Muscle layer of colon (tissue), 2 donors: ENCODE data around the gene SLC25A25.
"Not testable (repeated sequence)": the region's sequence is repeated elsewhere in the genome, so short reads cannot be mapped to it uniquely, and the experiment has no call there.

Source experiments
- H3K27ac ChIP-seq: one replicate; pipeline ENCODE4 v1.7.0; 2013; ENCODE audit warnings: low read depth, mild to moderate bottlenecking, low read length, moderate library complexity
- H3K27me3 ChIP-seq, 2 donors: one replicate each; pipeline ENCODE4 v1.7.0; 2013; ENCODE audit warnings: low read length in 2 of 2, mild to moderate bottlenecking in 2 of 2; ENCODE audit not compliant: insufficient read depth in 2 of 2, control insufficient read depth in 1 of 2
- H3K36me3 ChIP-seq: one replicate; pipeline ENCODE4 v1.7.0; 2013; ENCODE audit warnings: mild to moderate bottlenecking, low read length; ENCODE audit not compliant: insufficient read depth
- H3K4me1 ChIP-seq: one replicate; pipeline ENCODE4 v1.7.0; 2013; ENCODE audit warnings: mild to moderate bottlenecking, low read length; ENCODE audit not compliant: insufficient read depth
- H3K4me3 ChIP-seq, 2 donors: one replicate each; pipeline ENCODE4 v1.7.0; 2013; ENCODE audit warnings: low read length in 2 of 2, low read depth in 1 of 2, mild to moderate bottlenecking in 1 of 2, moderate library complexity in 1 of 2
- H3K9ac ChIP-seq: one replicate; pipeline ENCODE4 v1.7.0; 2013; ENCODE audit warnings: low read length
- H3K9me3 ChIP-seq: one replicate; pipeline ENCODE4 v1.7.0; 2013; ENCODE audit warnings: mild to moderate bottlenecking, low read length
- donor health status: abdominal sarcoma.
- donor health status: Adenocarcinoma of cecum.

Gene SLC25A25

DNA sequence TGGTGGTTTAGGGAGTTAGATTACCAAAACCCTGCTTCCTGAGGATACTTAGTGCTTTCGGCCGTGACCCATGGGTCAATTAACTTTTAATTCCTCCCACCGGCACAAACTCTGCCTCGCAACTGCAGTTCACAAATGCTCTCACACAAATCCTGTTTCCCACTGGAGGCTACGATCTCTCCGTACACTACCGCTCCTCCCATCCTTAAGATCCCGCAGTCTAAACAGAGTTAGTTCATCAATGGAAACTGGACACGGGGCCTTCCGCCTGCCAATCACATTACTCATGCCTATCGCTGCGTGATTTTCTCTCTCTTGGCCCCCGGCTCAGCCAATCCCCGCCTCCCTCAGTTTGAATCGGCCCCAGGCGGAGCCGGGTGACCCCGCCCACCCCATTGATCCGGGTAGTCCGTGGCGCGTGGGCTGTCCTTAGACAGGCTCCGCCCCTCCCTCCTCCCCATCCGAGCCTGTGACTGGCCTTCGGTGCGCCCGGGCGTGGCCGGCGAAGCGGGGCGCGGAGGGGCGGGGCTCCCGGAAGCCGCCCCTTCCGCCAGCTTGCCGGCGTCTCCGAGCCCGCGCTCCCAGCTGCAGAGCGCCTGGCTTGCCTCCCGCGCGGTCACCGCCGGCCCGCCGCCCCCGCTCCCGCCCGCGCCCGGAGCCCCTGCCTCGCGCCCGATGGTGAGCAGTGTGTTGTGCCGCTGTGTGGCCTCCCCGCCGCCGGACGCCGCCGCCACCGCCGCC, at the start of gene SLC25A25:
Gene SLC25A25, plus strand, starts transcription at position 588 of the 741 bp plus-strand sequence. Its CDS starts 88 bp downstream, at position 676.
- H3K36me3 ChIP-seq: peaks cover 5% of the 10 kb centered on the region
- H3K4me3 ChIP-seq: peak within 1 kb of the TSS; percentile 79 to 97
- H3K27ac ChIP-seq: peak within 1 kb of the TSS; percentile 88
- peak within 1 kb of the TSS; percentile 87 for H3K9ac ChIP-seq
- no peaks in the 10 kb centered on the region for H3K27me3 ChIP-seq
- peaks cover 49% of the 10 kb centered on the region for H3K4me1 ChIP-seq
- no peaks in the 10 kb centered on the region for H3K9me3 ChIP-seq

GRCh38 chr9:128020692-128021091, 47.3 kb upstream of the SLC25A25 start:
- Histone ChIP-seq H3K9me3 (no peaks in the 10 kb centered on the region), H3K36me3 (no peaks in the 10 kb centered on the region), H3K4me1 (no peaks in the 10 kb centered on the region), H3K27ac (no peak overlapping the region), H3K27me3 (no peaks in the 10 kb centered on the region), H3K4me3 (no peak overlapping the region), H3K9ac (no peak overlapping the region)

- H3K9ac ChIP-seq: no peak overlapping the region
- no peaks in the 10 kb centered on the region for H3K27me3 ChIP-seq
- H3K9me3 ChIP-seq: no peaks in the 10 kb centered on the region
- no peaks in the 10 kb centered on the region for H3K36me3 ChIP-seq
- no peaks in the 10 kb centered on the region for H3K4me1 ChIP-seq
- H3K4me3 ChIP-seq: no peak overlapping the region
- H3K27ac ChIP-seq: no peak overlapping the region
Observed at GRCh38 chr9:128021098-128021497, 46.9 kb upstream of the SLC25A25 start.

DNA sequence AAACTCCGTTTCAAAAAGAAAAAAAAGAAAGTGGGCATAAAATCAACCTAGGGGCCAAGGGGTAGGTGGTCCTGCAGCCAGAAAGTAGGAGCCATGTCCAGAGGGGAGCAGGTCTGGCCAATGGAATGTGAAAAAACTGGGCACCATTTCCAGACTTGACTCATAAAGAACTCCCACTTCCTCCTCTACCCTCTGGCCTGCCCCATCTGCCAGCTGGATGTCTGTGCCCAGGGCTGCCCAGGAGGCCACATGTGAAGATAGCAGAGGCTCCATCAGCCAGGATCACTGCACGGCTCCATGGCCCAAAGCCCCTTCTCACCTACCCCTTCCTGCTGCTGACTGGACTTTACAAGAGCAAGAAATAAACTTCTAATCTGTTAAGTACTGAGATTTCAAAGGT, 45.1 kb upstream of the SLC25A25 start:
- Histone ChIP-seq H3K4me1 (no peaks in the 10 kb centered on the region), H3K4me3 (no peak overlapping the region), H3K36me3 (no peaks in the 10 kb centered on the region), H3K27me3 (no peaks in the 10 kb centered on the region), H3K27ac (no peak overlapping the region), H3K9me3 (no peaks in the 10 kb centered on the region), H3K9ac (no peak overlapping the region)

DNA sequence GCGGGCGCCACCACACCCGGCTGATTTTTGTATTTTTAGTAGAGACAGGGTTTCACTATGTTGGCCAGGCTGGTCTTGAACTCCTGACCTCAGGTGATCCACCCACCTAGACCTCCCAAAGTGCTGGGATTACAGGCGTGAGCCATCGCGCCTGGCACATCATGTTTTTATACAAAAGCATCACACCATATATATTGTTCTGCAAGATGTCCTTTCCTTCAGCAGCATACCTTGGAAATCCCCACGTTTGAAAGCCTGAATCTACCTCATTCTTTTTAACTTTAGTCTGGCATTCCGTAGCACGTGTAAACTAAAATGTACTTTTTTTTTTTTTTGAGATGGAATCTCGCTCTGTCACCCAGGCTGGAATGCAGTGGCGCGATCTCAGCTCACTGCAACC, 44.4 kb upstream of the SLC25A25 start:
- not testable (repeated sequence) for H3K36me3 ChIP-seq, H3K27me3 ChIP-seq, H3K9me3 ChIP-seq, H3K4me3 ChIP-seq, H3K27ac ChIP-seq, H3K9ac ChIP-seq, H3K4me1 ChIP-seq

DNA sequence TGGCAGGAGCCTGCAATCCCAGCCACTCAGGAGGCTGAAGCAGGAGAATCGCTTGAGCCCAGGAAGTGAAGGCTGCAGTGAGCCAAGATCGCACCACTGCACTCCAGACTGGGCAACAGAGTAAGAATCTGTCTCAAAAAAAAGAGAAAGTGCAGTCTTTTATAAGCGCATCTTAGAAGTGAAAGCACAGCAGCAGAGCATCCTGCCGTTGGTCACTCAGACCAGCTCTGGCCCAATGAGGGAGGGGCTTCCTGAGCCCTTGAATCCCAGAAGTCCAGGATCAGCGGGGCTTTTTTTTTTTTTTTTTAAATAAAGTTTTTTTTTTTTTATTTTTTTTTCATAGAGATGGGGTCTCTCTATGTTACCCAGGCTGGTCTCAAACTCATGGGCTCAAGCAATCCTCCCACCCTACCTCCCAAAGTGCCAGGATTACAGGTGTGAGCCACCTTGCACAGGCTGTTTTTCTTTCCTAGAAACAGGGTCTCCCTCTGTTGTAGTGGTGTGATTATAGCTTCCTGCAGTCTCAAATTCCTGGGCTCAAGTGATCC, 43.2 kb upstream of the SLC25A25 start:
- Histone ChIP-seq H3K27ac (no peak overlapping the region), H3K4me3 (no peak overlapping the region), H3K4me1 (no peaks in the 10 kb centered on the region), H3K9me3 (no peaks in the 10 kb centered on the region), H3K9ac (no peak overlapping the region), H3K36me3 (no peaks in the 10 kb centered on the region), H3K27me3 (no peaks in the 10 kb centered on the region)

- H3K27me3 ChIP-seq: no peaks in the 10 kb centered on the region
- no peaks in the 10 kb centered on the region for H3K4me1 ChIP-seq
- no peaks in the 10 kb centered on the region for H3K36me3 ChIP-seq
- no peak overlapping the region for H3K4me3 ChIP-seq
- H3K9ac ChIP-seq: no peak overlapping the region
- no peaks in the 10 kb centered on the region for H3K9me3 ChIP-seq
- H3K27ac ChIP-seq: no peak overlapping the region
Observed at GRCh38 chr9:128025736-128026135, 42.3 kb upstream of the SLC25A25 start.

GRCh38 chr9:128026255-128026772, 41.7 kb upstream of the SLC25A25 start:
- Histone ChIP-seq H3K9ac (no peak overlapping the region), H3K27ac (no peak overlapping the region), H3K9me3 (no peaks in the 10 kb centered on the region), H3K4me3 (no peak overlapping the region), H3K36me3 (no peaks in the 10 kb centered on the region), H3K27me3 (no peaks in the 10 kb centered on the region), H3K4me1 (no peaks in the 10 kb centered on the region)

GRCh38 chr9:128026773-128027541, 41.1 kb upstream of the SLC25A25 start:
- no peak overlapping the region for H3K27ac ChIP-seq
- no peaks in the 10 kb centered on the region for H3K27me3 ChIP-seq
- H3K9me3 ChIP-seq: no peaks in the 10 kb centered on the region
- H3K4me1 ChIP-seq: no peaks in the 10 kb centered on the region
- no peaks in the 10 kb centered on the region for H3K36me3 ChIP-seq
- H3K4me3 ChIP-seq: no peak overlapping the region
- H3K9ac ChIP-seq: no peak overlapping the region

- Histone ChIP-seq H3K27me3 (no peaks in the 10 kb centered on the region), H3K27ac (no peak overlapping the region), H3K4me3 (no peak overlapping the region), H3K4me1 (no peaks in the 10 kb centered on the region), H3K36me3 (no peaks in the 10 kb centered on the region), H3K9me3 (no peaks in the 10 kb centered on the region), H3K9ac (no peak overlapping the region)
Observed at GRCh38 chr9:128027705-128028104, 40.3 kb upstream of the SLC25A25 start.

- Histone ChIP-seq H3K27me3 (no peaks in the 10 kb centered on the region), H3K9me3 (no peaks in the 10 kb centered on the region), H3K27ac (no peak overlapping the region), H3K9ac (no peak overlapping the region), H3K4me1 (peaks cover 5% of the 10 kb centered on the region), H3K36me3 (no peaks in the 10 kb centered on the region), H3K4me3 (no peak overlapping the region)
Observed at GRCh38 chr9:128033609-128034008, 34.4 kb upstream of the SLC25A25 start.
